Measurements from ENCODE around the gene IGSF3.
"Not testable (repeated sequence)": the region's sequence is repeated elsewhere in the genome, so short reads cannot be mapped to it uniquely, and the experiment has no call there.

- TF ChIP-seq BACH2 (CRISPR knock-in tag; IDR thresholded peaks at IDR 0.05; ENCODE audit: borderline replicate concordance); ZFP3 (CRISPR knock-in tag; IDR thresholded peaks at IDR 0.05); POU6F1 (CRISPR knock-in tag; IDR thresholded peaks at IDR 0.05; ENCODE audit: borderline replicate concordance, low read depth); ARNTL (CRISPR knock-in tag; IDR thresholded peaks at IDR 0.05; ENCODE audit: borderline replicate concordance, low read depth): not testable (repeated sequence)
Observed at GRCh38 chr1:116593977-116594376, 73.6 kb downstream of the IGSF3 start.

All from SK-N-SH treated with all-trans-retinoic acid at 6 μM for 48 hours (cell line).